DMS153 (cell line): ENCODE results near the gene TCTA.

Source experiments
- DNase-seq: peaks from one replicate; lab custom pipeline; 2025; lab: John Stamatoyannopoulos, UW

Gene TCTA

GRCh38 chr3:49410846-49411534 lies 1.2 kb upstream of the TCTA start:
- no peak for DNase-seq

GRCh38 chr3:49411535-49411967 lies 672 bp upstream of the TCTA start:
- DNase-seq: no peak

GRCh38 chr3:49412632-49413337 lies 562 bp downstream of the TCTA start:
- DNase-seq: no peak

DNA sequence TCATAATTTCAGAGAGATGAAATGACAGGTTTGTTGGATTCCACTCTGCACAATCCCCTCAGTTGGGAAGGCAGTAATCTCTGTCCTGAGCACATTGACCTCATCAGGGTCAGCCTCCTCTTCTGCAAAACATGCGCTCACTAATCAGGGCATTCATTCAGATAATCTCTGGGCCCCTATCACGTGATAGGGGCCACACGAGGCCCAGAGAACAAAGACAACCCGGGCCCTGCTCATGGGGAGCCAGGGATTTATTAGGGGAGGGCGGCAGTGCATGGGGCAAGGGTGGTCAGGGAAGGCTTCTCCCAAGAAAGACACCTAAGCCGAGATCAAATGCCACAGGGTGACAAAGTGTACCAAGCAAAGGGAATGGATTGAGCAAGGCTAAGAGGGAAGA lies 1.1 kb downstream of the TCTA start:
- no peak for DNase-seq

DNA sequence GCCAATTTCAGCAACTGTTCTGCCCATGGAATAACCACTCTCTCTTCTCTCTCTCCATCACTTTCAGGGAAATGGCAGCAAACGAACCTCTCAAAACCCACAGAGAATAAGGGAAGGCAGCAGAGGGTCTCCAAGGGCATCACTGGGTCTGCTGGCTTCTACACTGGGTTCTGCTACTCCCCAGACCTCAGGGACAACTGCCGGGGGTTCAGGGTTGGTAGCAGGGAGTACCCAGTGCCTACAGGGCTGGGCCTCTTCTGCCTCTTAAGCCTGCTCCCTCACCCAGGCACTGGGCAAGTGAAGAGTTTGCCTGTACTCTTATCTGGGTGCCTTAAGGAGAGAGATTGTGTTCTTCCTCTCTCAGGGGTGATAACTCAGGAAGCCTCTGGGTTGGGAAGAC lies 2.5 kb downstream of the TCTA start:
- DNase-seq: no peak

GRCh38 chr3:49415931-49416601 lies 3.8 kb downstream of the TCTA start:
- no peak for DNase-seq

GRCh38 chr3:49416867-49417266 lies 4.6 kb downstream of the TCTA start:
- no peak for DNase-seq

DNA sequence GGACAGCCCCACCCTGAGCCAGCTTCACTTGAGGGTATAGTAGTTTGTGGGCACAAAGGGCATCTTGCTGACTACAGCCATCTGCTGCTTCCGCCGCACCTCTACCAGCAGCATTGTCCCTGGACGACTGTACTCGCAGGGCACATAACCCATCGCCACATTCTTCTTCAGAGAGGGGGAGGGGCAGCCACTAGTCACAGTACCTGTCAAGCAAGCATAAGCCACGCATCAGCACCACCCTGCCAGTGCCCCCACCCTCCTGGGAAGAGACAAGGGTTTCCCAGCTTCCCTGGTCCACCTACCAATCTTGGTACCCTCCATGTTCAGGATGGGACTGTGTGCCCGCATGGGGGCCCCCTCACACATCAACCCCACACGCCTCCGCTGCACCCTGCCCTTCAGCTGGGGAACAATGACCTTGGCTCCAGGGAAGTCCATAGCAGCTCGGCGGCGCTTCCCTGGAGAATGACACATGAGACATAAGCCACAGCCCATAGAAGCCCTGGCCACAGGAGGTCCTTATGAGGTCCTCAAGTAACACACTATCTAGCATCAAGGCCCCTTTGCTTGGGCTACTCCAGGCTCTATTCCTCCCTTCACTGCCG lies 5.4 kb downstream of the TCTA start:
- no peak for DNase-seq

- DNase-seq: no peak
Measured at GRCh38 chr3:49421890-49422378, 9.7 kb downstream of the TCTA start.

DNA sequence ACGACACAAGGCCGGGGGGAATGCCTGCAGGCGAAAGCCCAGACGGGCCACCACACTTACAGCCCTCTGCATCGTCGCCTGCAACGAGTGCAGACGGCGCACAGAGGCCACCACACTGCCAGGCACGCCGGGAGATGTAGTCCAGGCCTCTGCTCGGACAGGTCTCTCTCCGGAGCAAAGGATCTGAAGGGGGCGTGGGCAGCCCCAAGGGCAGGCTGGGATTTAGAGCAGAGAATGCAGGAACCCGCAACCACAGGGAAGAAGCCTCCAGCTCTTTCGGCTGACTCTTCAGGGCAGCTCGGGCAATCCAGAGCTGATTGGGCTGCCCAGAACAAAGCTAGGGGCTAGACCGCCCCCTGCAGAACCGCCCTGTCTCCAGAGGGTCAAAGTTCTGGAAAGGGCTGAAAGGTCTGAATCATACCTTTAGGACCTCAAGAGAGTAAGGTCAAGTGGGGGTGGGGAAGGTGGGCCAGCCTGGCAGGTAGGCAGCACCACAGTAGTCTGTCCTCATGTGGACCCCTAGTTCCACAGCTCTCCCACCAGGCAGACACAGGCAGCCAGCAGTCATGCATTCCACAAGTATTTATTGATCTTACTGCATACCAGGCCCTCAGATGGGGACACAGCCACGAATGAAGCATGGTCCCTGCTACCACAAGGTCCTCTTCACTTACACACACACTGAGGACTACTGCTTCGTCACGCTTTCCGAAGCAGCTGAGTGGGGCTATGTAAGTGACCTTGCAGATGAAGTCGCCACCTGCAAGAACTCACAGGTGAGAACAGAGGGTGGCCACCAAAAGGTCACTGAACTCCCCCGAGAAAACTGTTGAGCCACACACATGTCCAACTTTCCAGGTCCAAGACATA lies 10.4 kb downstream of the TCTA start, which contains the start of gene AMT:
Gene AMT (minus strand): TSS at position 95 of the 870 bp plus-strand sequence. CDS start 23 bp downstream, at position 72.
- no peak for DNase-seq

GRCh38 chr3:49424816-49425215 lies 12.6 kb downstream of the TCTA start:
- DNase-seq: no peak

DNA sequence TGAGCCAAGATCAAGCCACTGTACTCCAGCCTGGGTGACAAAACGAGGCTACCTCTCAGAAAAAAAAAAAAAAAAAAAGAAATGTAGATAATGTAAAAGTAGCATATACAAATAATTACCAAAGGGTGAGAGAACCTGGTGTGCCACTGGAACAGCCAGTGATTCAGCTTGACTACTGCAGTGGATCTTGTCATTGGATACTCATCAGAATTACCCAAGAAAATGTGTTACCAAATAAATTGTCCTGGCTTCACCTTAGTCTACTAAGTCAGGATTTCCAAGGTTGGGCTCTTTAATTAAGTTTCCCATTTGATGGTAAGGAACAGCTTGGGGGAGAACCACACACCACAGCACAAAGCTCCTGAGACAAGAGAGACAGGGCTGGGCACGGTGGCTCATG lies 15.4 kb downstream of the TCTA start:
- DNase-seq: no peak

GRCh38 chr3:49428752-49429080 lies 16.5 kb downstream of the TCTA start:
- DNase-seq: no peak

- no peak for DNase-seq
Measured at GRCh38 chr3:49434731-49435130, 22.5 kb downstream of the TCTA start.

DNA sequence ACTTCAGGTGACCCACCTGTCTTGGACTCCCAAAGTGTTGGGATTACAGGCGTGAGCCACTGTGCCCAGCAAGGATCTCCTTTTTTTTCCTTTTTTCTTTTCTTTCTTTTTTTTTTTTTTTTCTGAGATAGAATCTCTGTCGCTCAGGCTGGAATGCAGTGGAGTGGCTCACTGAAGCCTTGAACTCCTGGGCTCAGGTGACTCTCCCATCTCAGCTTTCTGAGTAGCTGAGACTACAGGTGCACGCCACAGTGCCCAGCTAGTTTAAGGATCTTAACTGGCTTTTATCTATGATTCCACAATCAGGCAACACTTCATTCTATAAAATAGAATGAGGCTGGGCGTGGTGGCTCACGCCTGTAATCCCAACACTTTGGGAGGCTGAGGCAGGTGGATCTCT lies 33.2 kb downstream of the TCTA start:
- no peak for DNase-seq

GRCh38 chr3:49453621-49454020 lies 41.4 kb downstream of the TCTA start:
- DNase-seq: no peak

DNA sequence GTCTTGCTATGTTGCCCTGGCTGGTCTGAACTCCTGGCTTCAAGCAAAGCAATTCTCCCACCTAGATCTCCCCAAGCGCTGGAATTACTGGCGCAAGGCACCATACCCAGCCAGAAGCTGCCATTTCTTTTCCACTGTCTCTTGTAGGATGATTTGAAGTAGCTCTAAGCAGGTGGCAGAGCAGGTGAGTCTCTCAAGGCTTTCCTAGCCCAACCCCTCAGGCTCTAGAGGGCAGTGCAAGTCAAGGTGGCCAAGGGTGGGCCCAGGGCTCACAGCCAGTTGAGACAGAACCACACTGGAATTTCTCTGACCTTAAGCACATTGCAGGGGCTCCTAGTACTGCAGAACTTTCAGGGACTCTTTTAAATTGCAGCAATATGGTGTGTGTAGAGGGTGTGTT lies 42.2 kb downstream of the TCTA start:
- no peak for DNase-seq

DNA sequence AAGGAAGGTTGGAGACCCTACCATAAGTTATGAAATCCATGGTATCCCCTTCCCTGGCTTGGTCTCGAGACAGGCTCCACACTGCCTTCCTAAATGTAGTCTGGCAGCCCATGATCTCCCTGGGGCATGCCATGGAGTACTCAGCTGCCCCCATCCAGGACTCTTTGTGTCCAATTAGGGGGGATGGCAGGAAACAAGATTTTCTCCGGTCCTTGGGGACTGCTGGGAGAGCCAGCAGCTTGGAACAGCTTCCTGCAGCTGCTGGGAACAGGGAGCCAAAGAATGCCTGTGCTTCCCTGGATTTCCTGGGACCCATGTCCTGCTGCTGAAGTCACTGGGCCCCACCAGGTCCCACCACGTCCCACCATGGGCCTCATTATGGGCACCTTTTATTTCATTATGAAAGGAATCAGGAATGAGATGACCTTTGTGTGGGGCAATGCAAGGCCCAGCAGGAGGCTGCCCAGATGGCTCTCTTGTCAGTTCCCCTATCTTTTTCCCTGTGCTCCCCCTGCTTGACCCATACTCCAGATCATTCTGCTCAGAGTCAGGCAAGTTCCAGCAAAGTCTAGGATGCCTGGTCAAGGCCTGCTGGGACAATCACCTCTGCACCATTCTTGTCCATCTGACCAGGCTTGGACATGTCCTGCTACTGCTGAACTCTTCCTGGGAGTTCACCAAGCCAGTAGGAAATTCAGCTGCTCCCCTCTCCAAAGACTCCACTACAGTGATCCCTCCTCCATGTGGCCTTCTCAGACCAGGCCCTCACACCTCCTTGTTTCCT lies 42.9 kb downstream of the TCTA start:
- no peak for DNase-seq

GRCh38 chr3:49456466-49456865 lies 44.2 kb downstream of the TCTA start:
- no peak for DNase-seq

DNA sequence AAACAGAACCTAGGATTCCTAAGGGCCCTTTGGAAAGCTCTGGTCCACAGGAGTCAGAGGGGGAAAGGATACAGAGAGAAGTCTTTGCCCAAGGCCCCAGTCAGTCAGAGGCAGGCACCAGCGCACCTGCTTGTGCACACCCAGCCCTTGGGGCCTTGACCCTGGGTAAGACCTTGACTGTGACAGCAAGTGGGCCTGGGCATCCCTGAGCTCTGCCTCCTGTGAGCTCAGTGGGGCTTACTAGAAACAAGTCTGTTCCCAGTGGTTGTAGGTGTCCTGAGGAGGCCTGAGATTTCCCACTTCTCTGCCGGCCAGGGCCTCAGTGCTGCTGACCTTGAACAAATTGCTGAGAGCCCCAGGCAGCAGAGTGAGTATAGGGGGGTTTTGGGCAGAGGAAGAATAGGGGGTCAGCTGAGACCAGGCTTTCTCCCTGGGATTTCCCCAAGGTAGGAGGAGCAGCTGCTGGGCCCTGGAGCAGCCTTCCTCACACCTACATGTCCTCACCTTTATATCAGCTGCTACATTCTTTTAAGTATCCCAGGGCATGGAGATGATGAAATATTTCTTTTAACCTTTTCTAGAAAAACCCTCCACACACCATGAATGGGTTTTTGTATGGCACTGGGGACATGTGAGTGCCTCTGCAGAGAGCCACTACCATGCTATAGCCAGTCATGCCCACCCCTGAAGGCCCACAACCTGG lies 48.1 kb downstream of the TCTA start:
- no peak for DNase-seq
